HEK293 (cell line): ENCODE measurements around the gene BMPR1A.

Experiments used
- CTCF ChIA-PET: fragments of 350-600 bp; formaldehyde crosslinking; extraction: SDS; loops from one replicate; lab custom pipeline; 2021; ENCODE audit warnings: antibody characterized with exemption; lab: Yijun Ruan, JAX
- POLR2A ChIA-PET: fragments of 300-600 bp; formaldehyde crosslinking; extraction: SDS; loops from one replicate; lab custom pipeline; 2020; ENCODE audit warnings: antibody characterized with exemption, inconsistent platforms; lab: Yijun Ruan, JAX
- H3K27ac ChIP-seq: fragments of 200-500 bp; sonication (Bioruptor generic); 2 replicates; pipeline ENCODE4 v1.5.1; 2014; ENCODE audit warnings: low read depth, low read length, control low read depth, inconsistent platforms; ENCODE audit errors: extremely low read depth
- H3K36me3 ChIP-seq, 2 experiments: fragments of 200-500 bp in 1 of 2; sonication (Bioruptor generic) in 1 of 2; 1 replicate in 1 of 2; 2 replicates in 1 of 2; pipeline ENCODE4 v1.5.1; 2014 to 2017; ENCODE audit warnings: inconsistent platforms in 2 of 2, low read length in 2 of 2; ENCODE audit not compliant: control insufficient read depth in 2 of 2, insufficient read depth in 1 of 2
- H3K4me1 ChIP-seq: fragments of 200-500 bp; sonication (Bioruptor generic); 2 replicates; pipeline ENCODE4 v1.5.1; 2014; ENCODE audit warnings: mild to moderate bottlenecking, low read length, inconsistent platforms; ENCODE audit not compliant: control insufficient read depth, insufficient read depth
- H3K4me3 ChIP-seq: 2 replicates; pipeline ENCODE4 v1.5.1; 2011; ENCODE audit warnings: low read depth, mild to moderate bottlenecking, control low read depth, low read length, moderate library complexity
- H3K9me3 ChIP-seq: fragments of 200-500 bp; sonication (Bioruptor generic); 2 replicates; pipeline ENCODE4 v1.5.1; 2014; ENCODE audit warnings: low read depth, low read length, inconsistent platforms; ENCODE audit not compliant: control insufficient read depth, insufficient read depth
- RBAK ChIP-seq: fragments of 450-650 bp; formaldehyde crosslinking; IDR thresholded peaks from 2 replicates; pipeline ENCODE4 v1.5.1; 2016; ENCODE audit warnings: missing biosample characterization, missing genetic modification characterization
- ZIC2 ChIP-seq: fragments of 450-650 bp; formaldehyde crosslinking; IDR thresholded peaks from 2 replicates; pipeline ENCODE4 v1.5.1; 2016; ENCODE audit warnings: missing biosample characterization, missing genetic modification characterization
- ZNF558 ChIP-seq: fragments of 450-650 bp; formaldehyde crosslinking; IDR thresholded peaks from 2 replicates; pipeline ENCODE4 v1.5.1; 2016; ENCODE audit warnings: missing biosample characterization, missing genetic modification characterization
- ZNF610 ChIP-seq: fragments of 450-650 bp; formaldehyde crosslinking; IDR thresholded peaks from 2 replicates; pipeline ENCODE4 v1.5.1; 2016; ENCODE audit warnings: missing biosample characterization, missing genetic modification characterization, borderline replicate concordance
- ZNF629 ChIP-seq: fragments of 450-650 bp; formaldehyde crosslinking; IDR thresholded peaks from 2 replicates; pipeline ENCODE4 v1.5.1; 2017; ENCODE audit warnings: missing biosample characterization, missing genetic modification characterization
- ZNF654 ChIP-seq: fragments of 450-650 bp; formaldehyde crosslinking; IDR thresholded peaks from 2 replicates; pipeline ENCODE4 v1.5.1; 2016; ENCODE audit warnings: low read depth, missing biosample characterization, missing genetic modification characterization
- ZNF664 ChIP-seq: fragments of 450-650 bp; formaldehyde crosslinking; IDR thresholded peaks from 2 replicates; pipeline ENCODE4 v1.5.1; 2016; ENCODE audit warnings: missing biosample characterization, missing genetic modification characterization
- ZSCAN16 ChIP-seq: fragments of 450-650 bp; formaldehyde crosslinking; IDR thresholded peaks from 2 replicates; pipeline ENCODE4 v1.5.1; 2016; ENCODE audit warnings: missing biosample characterization, missing genetic modification characterization
- TF ChIP-seq, protein P1 (sequence below): fragments of 450-650 bp; formaldehyde crosslinking; IDR thresholded peaks from 2 replicates; pipeline ENCODE4 v1.5.1; 2016; ENCODE audit warnings: missing biosample characterization, missing genetic modification characterization, borderline replicate concordance
- TF ChIP-seq, protein P2 (sequence below): fragments of 450-650 bp; formaldehyde crosslinking; IDR thresholded peaks from 2 replicates; pipeline ENCODE4 v1.5.1; 2016; ENCODE audit warnings: missing biosample characterization, missing genetic modification characterization
- TF ChIP-seq, protein P3 (sequence below): fragments of 450-650 bp; formaldehyde crosslinking; IDR thresholded peaks from 2 replicates; pipeline ENCODE4 v1.5.1; 2017; ENCODE audit warnings: missing biosample characterization, missing genetic modification characterization

The BMPR1A gene

DNA sequence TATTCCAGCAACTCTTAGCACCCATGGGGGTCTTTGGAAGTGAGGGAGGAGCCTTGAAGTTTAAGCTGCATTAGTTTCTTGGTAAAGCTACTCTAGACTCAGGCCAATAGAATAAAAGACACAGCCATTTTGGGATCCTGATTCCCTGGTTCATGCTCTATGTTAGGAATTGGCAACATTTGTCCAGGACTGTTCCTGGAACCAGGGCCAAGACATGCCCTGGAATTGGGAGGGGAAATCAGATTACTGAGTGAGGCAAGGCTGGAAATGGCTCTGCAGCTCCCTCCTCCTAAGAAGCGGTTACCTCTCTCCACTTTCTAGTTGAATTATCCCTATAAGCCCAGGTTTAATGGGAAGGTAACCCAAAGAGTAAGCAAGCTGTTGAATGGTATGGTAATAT is 14.2 kb upstream of the BMPR1A start (continued):
- TF ChIP-seq ZNF558 (tag by site-specific recombination) (no peak), ZIC2 (no peak)

DNA sequence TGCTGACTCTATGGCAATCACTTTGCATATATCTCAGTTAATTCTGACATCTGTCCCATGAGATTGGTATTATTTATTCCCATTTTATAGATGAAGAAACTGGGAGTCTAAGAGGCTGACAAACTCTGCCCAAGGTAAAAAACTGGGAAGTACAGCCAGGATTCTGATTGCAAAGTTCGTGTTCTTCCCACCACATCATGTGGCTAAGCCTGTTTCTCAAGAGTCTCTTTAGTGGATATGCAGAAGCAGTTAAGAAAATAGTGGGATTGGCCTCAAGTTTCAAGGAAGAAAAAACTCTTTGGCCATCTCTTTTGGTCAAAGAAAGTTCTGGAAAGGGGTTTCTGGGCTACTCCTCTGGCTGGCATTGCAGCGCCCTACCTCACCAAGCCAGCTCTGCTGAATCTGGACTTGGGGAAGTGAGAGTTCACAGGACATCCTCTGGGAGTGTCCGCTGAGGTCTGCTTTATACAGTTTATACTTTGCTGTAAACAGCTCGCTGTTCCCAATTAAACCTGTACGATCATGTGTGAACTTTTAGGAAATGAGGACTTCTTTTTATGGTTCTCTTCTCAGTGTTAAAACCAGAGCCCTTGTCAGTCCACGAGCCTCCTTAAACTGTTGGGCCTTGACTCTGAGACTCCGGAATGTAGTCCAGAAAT is 12.2 kb upstream of the BMPR1A start:
- POLR2A ChIA-PET, result no interaction called here
- no peaks in the 10 kb centered on the region for H3K4me1 ChIP-seq
- H3K27ac ChIP-seq, result no peak overlapping the region
- H3K36me3 ChIP-seq, result no peaks in the 10 kb centered on the region
- no peaks in the 10 kb centered on the region for H3K9me3 ChIP-seq
- TF ChIP-seq ZNF654 (tag by site-specific recombination) (no peak), ZNF664 (tag by site-specific recombination) (0 out of 2 replicates have a peak, but pooled peaks have one; percentile 37)
- H3K4me3 ChIP-seq, result no peak overlapping the region
- CTCF ChIA-PET, result interaction anchor here (0.5 to 0.7 kb wide), 2 partner anchors 149 to 160 kb away, joined by 3 read pairs; no protein-coding TSS in a partner anchor

DNA sequence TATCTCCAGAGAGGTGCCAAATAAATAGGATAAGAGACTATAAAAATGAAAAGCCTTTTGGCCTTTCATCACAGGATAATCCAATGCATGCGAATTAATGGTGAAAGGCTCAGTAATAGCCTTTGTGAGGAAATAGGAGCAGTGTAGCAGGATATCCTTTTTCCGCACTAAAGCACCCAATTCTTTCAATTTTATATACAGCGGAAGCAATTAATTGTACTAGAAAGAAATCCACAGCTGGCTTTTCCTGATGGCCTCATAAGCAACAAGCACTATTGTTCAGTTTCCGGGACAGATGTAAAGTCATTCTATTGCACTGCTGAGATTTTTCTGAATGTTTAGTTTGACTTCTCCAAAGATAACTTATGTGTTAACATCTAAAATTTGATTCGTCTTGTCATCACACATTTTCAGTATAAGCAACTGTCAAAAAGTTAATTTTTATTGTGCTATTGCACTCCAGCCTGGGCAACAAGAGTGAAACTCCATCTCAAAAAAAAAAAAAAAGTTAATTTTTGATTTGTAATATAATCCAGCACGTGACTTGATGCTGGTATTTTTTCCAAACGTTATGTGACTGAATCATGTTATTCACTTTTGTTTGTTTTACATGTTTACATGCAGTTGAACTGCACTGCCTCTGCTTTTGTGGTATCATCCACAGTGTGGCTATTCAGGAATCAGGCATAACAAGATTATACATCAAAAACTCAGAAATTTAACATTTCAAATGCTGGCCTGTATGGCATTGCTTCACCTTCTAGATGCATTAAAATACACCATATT is 8.4 kb upstream of the BMPR1A start:
- CTCF ChIA-PET, result interaction anchor here (1.3 kb wide), 1 partner anchor 59 kb away, joined by 3 read pairs; no protein-coding TSS in a partner anchor
- POLR2A ChIA-PET, result interaction anchor here (0.8 kb wide), 1 partner anchor 8 kb away, joined by 6 read pairs; the partner anchor contains the start of gene BMPR1A

DNA sequence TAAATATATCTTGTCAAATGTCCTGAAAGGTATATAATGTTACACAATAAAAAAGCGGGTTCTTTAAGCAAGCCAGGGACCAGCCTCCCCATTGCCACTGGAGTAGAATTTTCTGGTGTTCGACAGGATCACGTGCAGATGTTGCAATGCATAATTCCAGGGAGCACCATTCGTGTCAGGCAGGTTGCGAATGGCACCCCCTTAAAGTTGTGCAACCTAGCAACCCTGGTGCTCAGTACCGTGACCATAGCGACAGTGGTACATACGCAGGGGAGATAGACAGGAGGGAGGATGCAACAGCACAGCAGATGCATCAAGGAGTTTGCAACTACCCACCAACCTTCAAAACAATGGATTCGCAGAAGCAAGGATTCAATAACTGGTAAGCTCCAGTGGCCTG is 6.6 kb upstream of the BMPR1A start:
- Histone ChIP-seq H3K36me3 (peaks cover 0 to 4% of the 10 kb centered on the region in 2 experiments; a peak in 1 of 3 replicates), H3K4me1 (no peaks in the 10 kb centered on the region), H3K4me3 (no peak overlapping the region)
- TF ChIP-seq ZNF610 (tag by site-specific recombination), result no peak
- TF ChIP-seq RBAK (tag by site-specific recombination), result no peak
- TF ChIP-seq ZNF629 (tag by site-specific recombination), result no peak
- TF ChIP-seq, protein P1, sequence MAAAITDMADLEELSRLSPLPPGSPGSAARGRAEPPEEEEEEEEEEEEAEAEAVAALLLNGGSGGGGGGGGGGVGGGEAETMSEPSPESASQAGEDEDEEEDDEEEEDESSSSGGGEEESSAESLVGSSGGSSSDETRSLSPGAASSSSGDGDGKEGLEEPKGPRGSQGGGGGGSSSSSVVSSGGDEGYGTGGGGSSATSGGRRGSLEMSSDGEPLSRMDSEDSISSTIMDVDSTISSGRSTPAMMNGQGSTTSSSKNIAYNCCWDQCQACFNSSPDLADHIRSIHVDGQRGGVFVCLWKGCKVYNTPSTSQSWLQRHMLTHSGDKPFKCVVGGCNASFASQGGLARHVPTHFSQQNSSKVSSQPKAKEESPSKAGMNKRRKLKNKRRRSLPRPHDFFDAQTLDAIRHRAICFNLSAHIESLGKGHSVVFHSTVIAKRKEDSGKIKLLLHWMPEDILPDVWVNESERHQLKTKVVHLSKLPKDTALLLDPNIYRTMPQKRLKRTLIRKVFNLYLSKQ (tag by site-specific recombination), result no peak
- TF ChIP-seq, protein P2, sequence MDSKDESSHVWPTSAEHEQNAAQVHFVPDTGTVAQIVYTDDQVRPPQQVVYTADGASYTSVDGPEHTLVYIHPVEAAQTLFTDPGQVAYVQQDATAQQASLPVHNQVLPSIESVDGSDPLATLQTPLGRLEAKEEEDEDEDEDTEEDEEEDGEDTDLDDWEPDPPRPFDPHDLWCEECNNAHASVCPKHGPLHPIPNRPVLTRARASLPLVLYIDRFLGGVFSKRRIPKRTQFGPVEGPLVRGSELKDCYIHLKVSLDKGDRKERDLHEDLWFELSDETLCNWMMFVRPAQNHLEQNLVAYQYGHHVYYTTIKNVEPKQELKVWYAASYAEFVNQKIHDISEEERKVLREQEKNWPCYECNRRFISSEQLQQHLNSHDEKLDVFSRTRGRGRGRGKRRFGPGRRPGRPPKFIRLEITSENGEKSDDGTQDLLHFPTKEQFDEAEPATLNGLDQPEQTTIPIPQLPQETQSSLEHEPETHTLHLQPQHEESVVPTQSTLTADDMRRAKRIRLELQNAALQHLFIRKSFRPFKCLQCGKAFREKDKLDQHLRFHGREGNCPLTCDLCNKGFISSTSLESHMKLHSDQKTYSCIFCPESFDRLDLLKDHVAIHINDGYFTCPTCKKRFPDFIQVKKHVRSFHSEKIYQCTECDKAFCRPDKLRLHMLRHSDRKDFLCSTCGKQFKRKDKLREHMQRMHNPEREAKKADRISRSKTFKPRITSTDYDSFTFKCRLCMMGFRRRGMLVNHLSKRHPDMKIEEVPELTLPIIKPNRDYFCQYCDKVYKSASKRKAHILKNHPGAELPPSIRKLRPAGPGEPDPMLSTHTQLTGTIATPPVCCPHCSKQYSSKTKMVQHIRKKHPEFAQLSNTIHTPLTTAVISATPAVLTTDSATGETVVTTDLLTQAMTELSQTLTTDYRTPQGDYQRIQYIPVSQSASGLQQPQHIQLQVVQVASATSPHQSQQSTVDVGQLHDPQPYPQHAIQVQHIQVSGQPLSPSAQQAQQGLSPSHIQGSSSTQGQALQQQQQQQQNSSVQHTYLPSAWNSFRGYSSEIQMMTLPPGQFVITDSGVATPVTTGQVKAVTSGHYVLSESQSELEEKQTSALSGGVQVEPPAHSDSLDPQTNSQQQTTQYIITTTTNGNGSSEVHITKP (tag by site-specific recombination), result no peak
- TF ChIP-seq, all 188 proteins: peak for 0
- ChIA-PET CTCF (no interaction called here), POLR2A (no interaction called here)
- Histone ChIP-seq H3K27ac (no peak overlapping the region), H3K9me3 (no peaks in the 10 kb centered on the region)

More for the DNA sequence above, 8.4 kb upstream of the BMPR1A start:
- Histone ChIP-seq H3K36me3 (peaks cover 0 to 4% of the 10 kb centered on the region in 2 experiments; a peak in 1 of 3 replicates), H3K27ac (no peak overlapping the region), H3K9me3 (no peaks in the 10 kb centered on the region), H3K4me1 (no peaks in the 10 kb centered on the region), H3K4me3 (no peak overlapping the region)
- no peak for TF ChIP-seq ZSCAN16 (tag by site-specific recombination)
- TF ChIP-seq, protein P3, sequence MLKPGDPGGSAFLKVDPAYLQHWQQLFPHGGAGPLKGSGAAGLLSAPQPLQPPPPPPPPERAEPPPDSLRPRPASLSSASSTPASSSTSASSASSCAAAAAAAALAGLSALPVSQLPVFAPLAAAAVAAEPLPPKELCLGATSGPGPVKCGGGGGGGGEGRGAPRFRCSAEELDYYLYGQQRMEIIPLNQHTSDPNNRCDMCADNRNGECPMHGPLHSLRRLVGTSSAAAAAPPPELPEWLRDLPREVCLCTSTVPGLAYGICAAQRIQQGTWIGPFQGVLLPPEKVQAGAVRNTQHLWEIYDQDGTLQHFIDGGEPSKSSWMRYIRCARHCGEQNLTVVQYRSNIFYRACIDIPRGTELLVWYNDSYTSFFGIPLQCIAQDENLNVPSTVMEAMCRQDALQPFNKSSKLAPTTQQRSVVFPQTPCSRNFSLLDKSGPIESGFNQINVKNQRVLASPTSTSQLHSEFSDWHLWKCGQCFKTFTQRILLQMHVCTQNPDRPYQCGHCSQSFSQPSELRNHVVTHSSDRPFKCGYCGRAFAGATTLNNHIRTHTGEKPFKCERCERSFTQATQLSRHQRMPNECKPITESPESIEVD (tag by site-specific recombination), result peak; percentile 66
